ENCODE data around the gene IGSF3.

Gene IGSF3

GRCh38 chr1:116667575-116668105 is at the start of gene IGSF3:
Gene IGSF3, minus strand, starts transcription at chr1:116667733. Its CDS starts 1,407 bp downstream, at chr1:116666326.
- no peak for DNase-seq

DNA sequence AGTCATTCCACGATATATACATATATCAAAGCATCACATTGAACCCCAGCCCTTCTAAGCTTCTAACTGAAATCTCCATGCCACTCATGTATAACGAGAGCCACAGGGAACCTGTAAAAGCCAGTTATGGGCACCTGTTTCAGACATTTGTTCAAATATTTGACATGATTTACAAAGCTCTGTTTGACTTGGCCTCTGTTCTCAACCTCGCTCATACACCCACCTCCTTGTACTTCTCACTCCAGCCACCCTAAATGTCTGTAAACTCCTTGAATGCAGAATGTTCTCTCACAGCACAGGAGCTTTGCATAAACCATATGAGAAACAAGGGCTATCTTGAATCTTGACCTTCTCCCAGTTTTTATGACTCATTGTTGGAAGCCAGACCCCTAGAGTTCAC is 49.8 kb upstream of the IGSF3 start:
- no peak for DNase-seq

- DNase-seq: no peak
Measured at GRCh38 chr1:116716391-116716790, 48.9 kb upstream of the IGSF3 start.

DNA sequence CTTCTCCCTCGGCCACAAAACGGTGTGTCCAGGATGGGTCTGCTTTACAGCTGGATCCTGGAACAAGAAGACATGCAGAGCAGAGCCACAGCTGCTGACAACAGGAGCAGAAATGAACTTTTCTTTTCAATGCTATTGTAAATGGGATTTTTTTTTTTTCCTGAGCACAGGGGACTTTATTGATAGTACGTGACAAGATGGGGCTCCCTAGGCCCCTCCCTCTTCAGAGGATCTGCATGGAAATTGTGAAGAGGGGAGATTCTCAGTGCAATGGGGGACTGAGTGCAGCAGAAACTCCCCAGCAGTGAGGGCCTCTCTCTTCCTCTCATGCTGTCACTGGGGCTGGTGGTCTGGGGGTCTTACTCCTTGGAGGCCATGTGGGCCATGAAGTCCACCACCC is 45.9 kb upstream of the IGSF3 start:
- no peak for DNase-seq

- DNase-seq: no peak
Measured at GRCh38 chr1:116712510-116712909, 45.0 kb upstream of the IGSF3 start.

DNA sequence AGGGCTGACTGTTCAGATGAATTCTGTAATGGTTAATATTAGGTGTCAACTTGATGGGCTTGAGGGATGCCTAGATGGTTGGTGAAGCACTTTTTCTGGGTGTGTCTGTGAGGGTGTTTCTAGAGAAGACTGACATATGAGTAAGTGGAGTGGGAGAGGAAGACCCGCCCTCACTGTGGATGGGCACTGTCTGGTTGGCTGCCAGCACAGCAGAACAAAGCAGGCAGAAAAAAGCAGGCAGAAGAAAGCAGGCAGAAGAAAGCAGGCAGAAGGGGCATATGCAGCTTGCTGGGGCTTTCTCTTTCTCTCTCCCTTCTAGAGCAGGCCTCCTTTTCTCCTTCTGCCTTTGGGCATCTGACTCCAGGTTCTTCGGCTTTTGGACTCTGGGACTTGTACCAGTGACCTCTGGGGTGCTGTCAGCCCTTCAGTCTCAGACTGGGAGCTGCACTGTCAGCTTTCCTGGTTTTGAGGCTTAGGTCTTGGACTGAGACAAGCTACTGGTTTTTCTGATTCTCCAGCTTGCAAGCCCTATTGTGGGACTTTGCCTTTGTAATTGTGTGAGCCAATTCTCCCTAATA is 43.8 kb upstream of the IGSF3 start:
- DNase-seq: no peak

GRCh38 chr1:116710420-116711262 is 43.1 kb upstream of the IGSF3 start:
- DNase-seq: no peak

DNA sequence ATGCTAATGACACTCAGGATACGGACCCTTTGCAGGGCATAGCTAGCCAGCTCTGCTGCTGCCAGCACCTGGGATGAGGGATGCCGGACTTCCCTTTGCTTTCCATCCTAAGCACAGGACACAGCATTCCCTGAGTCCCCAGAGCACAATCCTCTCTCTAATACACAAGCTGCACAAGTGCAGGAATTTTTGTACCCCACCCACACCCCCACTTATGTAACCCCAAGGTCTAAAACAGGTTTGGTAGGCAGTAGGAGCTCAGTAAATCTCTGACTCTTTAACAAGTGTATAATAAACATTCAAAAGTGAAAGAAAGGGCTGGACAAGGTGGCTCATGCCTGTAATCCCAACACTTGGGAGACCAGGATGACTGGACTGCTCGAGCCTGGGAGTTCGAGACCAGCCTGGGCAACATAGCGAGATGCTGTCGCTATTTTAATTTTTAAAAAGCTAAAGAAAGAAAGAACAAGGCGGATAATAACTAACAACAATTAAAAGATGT is 42.2 kb upstream of the IGSF3 start:
- DNase-seq: no peak

DNA sequence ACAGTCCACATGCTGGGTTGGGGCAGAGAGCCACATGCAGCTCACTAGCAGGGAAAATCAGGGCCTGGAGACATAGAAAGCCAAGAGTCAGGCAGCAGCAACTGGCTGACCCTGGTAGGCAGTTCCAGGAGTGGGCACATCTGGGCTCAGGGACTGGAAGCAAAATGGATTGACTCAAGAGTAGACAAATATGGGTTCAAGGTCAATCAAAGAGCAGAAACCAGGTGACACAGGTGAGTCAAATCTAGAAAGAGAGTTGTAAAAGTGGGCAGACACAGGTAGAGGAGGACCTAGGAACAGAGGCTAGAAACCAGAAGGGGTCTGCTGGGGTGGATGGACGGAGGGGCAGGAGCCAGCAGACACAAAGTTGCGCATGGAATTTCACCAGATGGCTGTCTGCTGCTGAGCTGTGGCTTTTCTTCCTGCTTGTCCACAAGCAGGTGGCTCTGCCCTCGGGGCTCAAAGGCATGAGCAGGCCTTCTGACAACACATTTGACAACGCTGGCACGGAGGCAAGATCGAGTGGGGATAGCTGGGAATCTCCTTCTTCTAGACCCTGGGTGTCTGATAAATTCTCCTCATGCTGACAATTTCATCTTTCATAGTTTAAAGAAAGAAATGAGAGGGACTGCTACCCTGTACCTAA is 40.8 kb upstream of the IGSF3 start:
- DNase-seq: no peak

GRCh38 chr1:116706841-116707240 is 39.3 kb upstream of the IGSF3 start:
- DNase-seq: no peak

GRCh38 chr1:116706123-116706522 is 38.6 kb upstream of the IGSF3 start:
- DNase-seq: no peak

- DNase-seq: no peak
Measured at GRCh38 chr1:116704278-116704677, 36.7 kb upstream of the IGSF3 start.

DNA sequence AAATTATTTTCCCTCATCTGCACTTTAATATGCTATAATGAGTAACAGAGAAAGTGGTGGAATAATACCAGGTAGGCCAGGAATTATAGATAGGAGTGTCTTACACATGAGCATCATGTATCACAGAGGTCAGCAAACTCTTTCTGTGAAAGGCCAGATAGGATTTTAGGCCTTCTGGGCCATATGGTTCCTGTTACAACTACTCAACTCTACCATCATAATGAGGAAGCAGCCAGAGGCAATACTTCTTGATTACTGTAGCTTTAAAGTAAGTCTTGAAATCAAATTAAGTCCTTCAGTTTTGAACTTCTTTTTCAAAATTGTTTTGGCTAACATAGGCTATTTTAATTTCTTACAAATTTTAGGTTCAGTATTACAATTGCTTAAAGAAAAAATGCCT is 32.1 kb upstream of the IGSF3 start:
- no peak for DNase-seq

- DNase-seq: no peak
Measured at GRCh38 chr1:116698244-116698595, 30.7 kb upstream of the IGSF3 start.

DNA sequence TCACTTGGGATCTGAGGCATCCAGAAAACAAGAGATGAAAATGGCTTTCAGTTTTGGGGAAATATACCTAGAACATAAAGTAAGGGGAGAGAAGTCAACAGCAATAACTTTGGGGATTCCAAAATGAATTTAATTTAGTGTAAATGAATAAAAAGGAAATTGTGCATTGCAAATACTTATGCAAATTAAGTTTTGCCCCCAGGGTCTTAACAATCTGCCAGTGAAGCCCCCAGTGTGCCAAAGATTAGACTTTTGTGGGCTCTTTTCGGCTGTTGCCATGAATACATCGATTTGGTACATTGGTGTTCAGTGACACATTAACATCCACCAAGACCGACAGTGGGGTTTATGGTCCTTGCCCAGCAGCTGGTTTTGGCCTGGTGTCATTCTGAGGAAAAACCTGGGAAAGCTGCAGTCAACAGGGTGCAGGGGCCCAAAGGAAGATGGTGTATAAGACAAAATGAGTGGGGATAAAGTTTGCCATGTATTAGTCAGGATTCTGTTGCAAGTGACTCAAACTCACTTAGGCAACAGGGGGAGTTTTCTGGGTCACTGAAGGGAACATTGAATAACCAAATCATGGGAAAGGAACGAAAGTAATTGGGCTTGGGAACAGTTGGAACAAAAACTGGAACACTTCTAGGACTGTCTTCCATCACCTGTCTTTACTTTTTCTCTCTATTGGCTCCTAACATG is 30.2 kb upstream of the IGSF3 start:
- no peak for DNase-seq

- DNase-seq: no peak
Measured at GRCh38 chr1:116694524-116694923, 27.0 kb upstream of the IGSF3 start.

DNA sequence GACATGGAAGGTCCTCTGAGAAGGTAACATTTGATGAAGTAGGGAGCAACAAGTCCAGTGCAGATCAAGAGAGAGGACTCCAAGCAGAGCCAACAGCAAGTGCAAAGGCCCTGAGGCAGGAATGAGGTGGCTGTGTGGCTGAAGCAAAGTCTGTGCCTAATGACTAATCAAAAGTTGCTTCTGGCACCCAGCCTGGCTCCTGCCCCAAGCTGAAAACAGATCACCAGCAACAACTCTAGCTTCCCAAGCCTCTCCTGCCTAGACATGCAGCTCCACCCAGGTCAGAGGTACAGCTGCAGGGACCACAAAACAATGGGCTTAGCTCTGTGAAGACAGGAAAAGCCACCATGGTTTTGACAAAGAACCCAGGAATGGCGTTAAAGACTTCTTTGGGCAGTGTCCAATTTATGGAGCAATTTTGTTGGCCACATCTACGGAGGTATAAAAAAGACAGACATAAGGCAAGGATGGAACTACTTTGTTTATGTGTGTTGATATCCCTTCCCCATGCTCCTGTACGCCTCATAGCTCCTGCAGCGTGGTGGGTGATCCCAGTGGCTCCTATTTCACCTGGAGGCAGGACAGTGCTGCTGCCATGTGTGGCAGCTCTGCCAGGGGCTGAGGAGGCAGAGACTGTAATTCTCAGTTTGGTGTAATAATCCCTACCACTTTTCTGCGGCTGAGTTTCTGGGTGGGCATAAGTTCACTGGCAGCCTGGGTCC is 26.4 kb upstream of the IGSF3 start:
- DNase-seq: no peak

GRCh38 chr1:116692879-116693278 is 25.3 kb upstream of the IGSF3 start:
- DNase-seq: no peak

GRCh38 chr1:116690849-116691406 is 23.4 kb upstream of the IGSF3 start:
- DNase-seq: no peak

- no peak for DNase-seq
Measured at GRCh38 chr1:116690396-116690848, 22.9 kb upstream of the IGSF3 start.

GRCh38 chr1:116686723-116687352 is 19.3 kb upstream of the IGSF3 start:
- no peak for DNase-seq
